Heart left ventricle (tissue), 16 donors: Measurements from ENCODE around the gene TLCD3B. TPM values are rescaled to one million over a fixed set of nuclear protein-coding genes. Genes with fewer than 3 reads are reported as not detected.

ENCODE experiments used
- ATAC-seq, 4 donors: fragments of 200-7000 bp; cut with Tn5 transposase; one replicate each; pipeline ENCODE4 v1.9.1; 2020 to 2022; ENCODE audit warnings: moderate library complexity in 4 of 4, mild to moderate bottlenecking in 3 of 4, moderate number of reproducible peaks in 1 of 4
- DNase-seq, 5 donors: peaks; one replicate each; pipeline ENCODE4 v3.0.0-alpha.2; 2020
- H3K27ac ChIP-seq, 12 donors: fragments of 200-600 bp; sonication (generic) in 4 of 12; one replicate each; pipeline versions ENCODE4 v1.5.0 to v1.8.0; 2016 to 2022; ENCODE audit warnings: mild to moderate bottlenecking in 2 of 12
- H3K27me3 ChIP-seq, 9 donors: fragments of 200-600 bp; sonication (generic) in 2 of 9; one replicate each; pipeline versions ENCODE4 v1.5.1 to v1.8.0; 2016 to 2022; ENCODE audit warnings: mild to moderate bottlenecking in 3 of 9
- H3K36me3 ChIP-seq, 9 donors: fragments of 200-600 bp; sonication (generic) in 2 of 9; one replicate each; pipeline versions ENCODE4 v1.5.0 to v1.8.0; 2018 to 2022; ENCODE audit warnings: mild to moderate bottlenecking in 2 of 9
- H3K4me1 ChIP-seq, 12 donors: fragments of 200-600 bp; sonication (generic) in 4 of 12; one replicate each; pipeline versions ENCODE4 v1.5.0 to v1.8.0; 2016 to 2022; ENCODE audit warnings: mild to moderate bottlenecking in 3 of 12
- H3K4me3 ChIP-seq, 12 donors: fragments of 200-600 bp; sonication (generic) in 4 of 12; one replicate each; pipeline versions ENCODE4 v1.5.0 to v1.8.0; 2017 to 2022; ENCODE audit warnings: mild to moderate bottlenecking in 9 of 12, moderate library complexity in 4 of 12
- H3K9me3 ChIP-seq, 12 donors: fragments of 200-600 bp; sonication (generic) in 4 of 12; one replicate each; pipeline versions ENCODE4 v1.5.0 to v1.8.0; 2016 to 2022; ENCODE audit warnings: mild to moderate bottlenecking in 1 of 12
- CTCF ChIP-seq, 12 donors: fragments of 200-600 bp; sonication (generic) in 4 of 12; IDR thresholded peaks; one replicate each; pipeline versions ENCODE4 v1.5.0 to v1.8.0; 2018 to 2022; ENCODE audit warnings: antibody characterized with exemption in 12 of 12, mild to moderate bottlenecking in 5 of 12
- POLR2A ChIP-seq, 2 donors: fragments of 450-650 bp; IDR thresholded peaks; one replicate each; pipeline ENCODE4 v1.6.1; 2017; ENCODE audit warnings: antibody characterized with exemption in 2 of 2, mild to moderate bottlenecking in 2 of 2, moderate library complexity in 2 of 2
- WGBS, 4 donors: extraction: QIAGEN DNeasy Blood & Tissue Kit in 2 of 4; methylation state at CpG; one replicate each; pipeline versions ENCODE4 v1.1.5 to v1.1.7; 2013 to 2018; 5-methylcytosine and 5-hydroxymethylcytosine counted together
- intact Hi-C, 10 donors: fragments of 100-400 bp; cut with DNase I; formaldehyde crosslinking; loops; one replicate each; pipeline versions ENCODE4 v1.11.1 to v1.14.2; 2022
- polyA plus RNA-seq, 2 donors: library from polyadenylated mRNA; stranded (reverse); fragments of 200-250 nt; gene quantifications; one replicate each; pipeline ENCODE4 v1.2.3, GENCODE V29; 2013
- total RNA-seq, 9 donors: library from RNA; depleted of rRNA in 2 of 9; stranded (reverse); fragments of >200 nt in 2 of 9; fragmentation: NEBNext Ultra II Directional in 3 of 9; extraction: Animal tissue kit (Norgen Biotek cat#: 25700) in 3 of 9; gene quantifications; one replicate each; pipeline versions ENCODE4 v1.1.0 to v1.2.4, GENCODE V29; 2016 to 2023
- donor health status: ischemic (EF 13 %, LVEDD 7.1; RV severe dilation, severe dysfunction).
- donor health status: healthy with polysubstance abuse.
- donor health status: DM: no; HTN: yes; CAD: no.
- donor health status: DM: no; HTN: no; CAD: no.
- donor health status: ischemic (EF 25% LVEDD 6.9; RV normal size, moderate dysfunction).
- donor health status: ischemic (EF 25% LVEDD 5.7; RV mildly dilated, moderate dysfunction).
- donor health status: healthy.
- donor health status: DM: yes; HTN: yes; CAD: no.
- donor health status: ischemic (EF 35%, LVEDD 5.7; RV mildly dilated, moderate dysfunction).
- donor health status: nonischemic (EF 11% LVEDD 7.7; RV severe dilation, severe dysfunction).
- donor health status: DM: yes; HTN: yes; CAD: no.
- donor health status: PGD.
- donor health status: ischemic (EF 29% LVEDD 5.4; RV normal size, mild dysfunction).
- donor health status: nonischemic (EF 23%, LVEDD 6.1; RV moderate dilation, normal function).

TLCD3B gene
- total and polyA plus RNA-seq, 11 donors: not detected

GRCh38 chr16:30063278-30063892 is 32.3 kb upstream of the TLCD3B start:
- DNase-seq (no peak), ATAC-seq (no peak)
- peaks cover 0 to 43% (median 37%) of the 10 kb centered on the region in 12 donors for H3K4me1 ChIP-seq
- peak overlapping the region; percentile 92 to 100 (median 99) for H3K27ac ChIP-seq
- intact Hi-C loops: loop anchor here in 4 of 10 donors (5.0 to 10.0 kb wide), 5 partner anchors 59 to 461 kb away; partner anchors contain the start of genes MAPK3 (in 2 of the 4), HIRIP3 (in 1 of the 4), INO80E (in 1 of the 4) and ZNF768 (in 1 of the 4)
- no peaks in the 10 kb centered on the region for H3K27me3 ChIP-seq
- TF ChIP-seq POLR2A (IDR thresholded peaks at IDR 0.05) (no peak), CTCF (IDR thresholded peaks at IDR 0.05) (no peak)
- H3K9me3 ChIP-seq: no peaks in the 10 kb centered on the region
- H3K4me3 ChIP-seq: peak overlapping the region in 11 of 12 donors; percentile 78 to 99 (median 91)
- 47 to 59% (median 56%) methylated on average over 10 to 12 of the region's 12 CpGs for WGBS, 4 donors
- peaks cover 0 to 23% (median 16%) of the 10 kb centered on the region in 9 donors for H3K36me3 ChIP-seq

GRCh38 chr16:30060836-30061554 is 29.9 kb upstream of the TLCD3B start:
- no peak for TF ChIP-seq POLR2A (IDR thresholded peaks at IDR 0.05)
- TF ChIP-seq CTCF (IDR thresholded peaks at IDR 0.05): no peak
- ATAC-seq: no peak
- Histone ChIP-seq H3K36me3 (no peaks in the 10 kb centered on the region), H3K9me3 (no peaks in the 10 kb centered on the region), H3K4me1 (peaks cover 0 to 24% (median 18%) of the 10 kb centered on the region in 12 donors), H3K4me3 (no peak overlapping the region), H3K27me3 (no peaks in the 10 kb centered on the region), H3K27ac (peak overlapping the region in 1 of 12 donors; percentile 40)
- peak in 3 of 5 donors; percentile 62 to 77 (median 71) for DNase-seq
- 47 to 63% (median 54%) methylated on average over 2 of the region's 2 CpGs for WGBS, 4 donors
- intact Hi-C loops: loop anchor here in 4 of 10 donors (5.0 to 10.0 kb wide), 5 partner anchors 61 to 464 kb away; partner anchors contain the start of genes MAPK3 (in 2 of the 4), HIRIP3 (in 1 of the 4), INO80E (in 1 of the 4) and ZNF768 (in 1 of the 4)

GRCh38 chr16:30060346-30060745 is 29.3 kb upstream of the TLCD3B start:
- intact Hi-C loops: loop anchor here in 4 of 10 donors (5.0 to 10.0 kb wide), 5 partner anchors 62 to 464 kb away; partner anchors contain the start of genes MAPK3 (in 2 of the 4), HIRIP3 (in 1 of the 4), INO80E (in 1 of the 4) and ZNF768 (in 1 of the 4)
- no peak for ATAC-seq
- no peaks in the 10 kb centered on the region for H3K9me3 ChIP-seq
- no peaks in the 10 kb centered on the region for H3K36me3 ChIP-seq
- peaks cover 0 to 24% (median 18%) of the 10 kb centered on the region in 12 donors for H3K4me1 ChIP-seq
- WGBS, 4 donors: 78 to 82% (median 80%) methylated on average over 4 of the region's 4 CpGs
- TF ChIP-seq CTCF (IDR thresholded peaks at IDR 0.05) (no peak), POLR2A (IDR thresholded peaks at IDR 0.05) (no peak)
- H3K27me3 ChIP-seq: no peaks in the 10 kb centered on the region
- peak overlapping the region in 1 of 12 donors; percentile 40 for H3K27ac ChIP-seq
- H3K4me3 ChIP-seq: no peak overlapping the region
- no peak for DNase-seq
